ENCODE data around the gene PRR5. TPM values are rescaled to one million over a fixed set of nuclear protein-coding genes. Genes with fewer than 3 reads are reported as not detected.
"Not testable (repeated sequence)": the region's sequence is repeated elsewhere in the genome, so short reads cannot be mapped to it uniquely, and the experiment has no call there.

PRR5 gene
- total and polyA plus RNA-seq, 2 donors from 2014 or later = 24.0 to 46.0 TPM

- peaks cover 0 to 15% (median 0%) of the 10 kb centered on the region in 3 donors for H3K4me1 ChIP-seq (ENCODE audit: control insufficient read depth in 2 of 3, insufficient read depth in 2 of 3, low read depth in 1 of 3, low read length in 3 of 3)
- TF ChIP-seq CTCF (IDR thresholded peaks at IDR 0.05; ENCODE audit: borderline replicate concordance, extremely low read depth, insufficient read depth) = no peak
- H3K36me3 ChIP-seq (ENCODE audit: control insufficient read depth in 2 of 3, insufficient read depth in 3 of 3, low read length in 3 of 3) = no peaks in the 10 kb centered on the region
- peak overlapping the region; percentile 41 to 71 for H3K27ac ChIP-seq (ENCODE audit: low read depth in 2 of 2, low read length in 2 of 2)
- no peak overlapping the region for H3K4me3 ChIP-seq (ENCODE audit: low read length in 3 of 3)
- no peaks in the 10 kb centered on the region for H3K27me3 ChIP-seq (ENCODE audit: control insufficient read depth, insufficient read depth, low read length)
- intact Hi-C loops (cut with DNase I) = no loop called here
- DNase-seq = peak in 2 of 5 donors; percentile 34 to 88
- no peak overlapping the region for H3K9ac ChIP-seq (ENCODE audit: low read length in 3 of 3)
- no peaks in the 10 kb centered on the region for H3K9me3 ChIP-seq (ENCODE audit: control insufficient read depth in 2 of 3, insufficient read depth in 1 of 3, low read length in 3 of 3)
- FAIRE-seq = no peak
These were observed 36.3 kb downstream of the PRR5 start for GRCh38 chr22:44738347-44738715.

- Histone ChIP-seq H3K4me1 (ENCODE audit: control insufficient read depth in 2 of 3, insufficient read depth in 2 of 3, low read depth in 1 of 3, low read length in 3 of 3) (peaks cover 0 to 15% (median 0%) of the 10 kb centered on the region in 3 donors), H3K27me3 (ENCODE audit: control insufficient read depth, insufficient read depth, low read length) (no peaks in the 10 kb centered on the region), H3K9ac (ENCODE audit: low read length in 3 of 3) (no peak overlapping the region), H3K9me3 (ENCODE audit: control insufficient read depth in 2 of 3, insufficient read depth in 1 of 3, low read length in 3 of 3) (no peaks in the 10 kb centered on the region), H3K27ac (ENCODE audit: low read depth in 2 of 2, low read length in 2 of 2) (peak overlapping the region in 1 of 2 donors; percentile 58), H3K36me3 (ENCODE audit: control insufficient read depth in 2 of 3, insufficient read depth in 3 of 3, low read length in 3 of 3) (no peaks in the 10 kb centered on the region), H3K4me3 (ENCODE audit: low read length in 3 of 3) (no peak overlapping the region)
- TF ChIP-seq CTCF (IDR thresholded peaks at IDR 0.05; ENCODE audit: borderline replicate concordance, extremely low read depth, insufficient read depth) = no peak
- DNase-seq (no peak), FAIRE-seq (no peak)
- intact Hi-C loops (cut with DNase I) = no loop called here
These were observed 37.0 kb downstream of the PRR5 start for GRCh38 chr22:44739024-44739423.

DNA sequence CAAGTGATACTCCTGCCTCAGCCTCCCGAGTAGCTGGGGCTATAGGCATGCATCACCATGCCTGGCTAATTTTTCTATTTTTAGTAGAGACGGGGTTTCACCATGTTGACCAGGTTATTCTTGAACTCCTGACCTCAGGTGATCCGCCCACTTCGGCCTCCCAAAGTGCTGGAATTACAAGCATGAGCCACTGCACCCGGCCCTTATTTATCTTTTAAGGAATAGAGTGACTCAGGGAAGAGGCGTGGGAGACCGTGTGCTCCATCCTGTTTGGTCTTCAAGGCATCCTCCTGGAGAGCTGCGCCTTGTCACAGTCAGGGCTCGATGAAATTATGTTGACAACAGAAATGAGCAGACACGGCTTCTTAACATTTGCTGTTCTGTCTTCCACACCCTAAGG, 37.7 kb downstream of the PRR5 start:
- H3K27ac ChIP-seq (ENCODE audit: low read depth in 2 of 2, low read length in 2 of 2); H3K9ac ChIP-seq (ENCODE audit: low read length in 3 of 3); DNase-seq; FAIRE-seq; H3K36me3 ChIP-seq (ENCODE audit: control insufficient read depth in 2 of 3, insufficient read depth in 3 of 3, low read length in 3 of 3); H3K9me3 ChIP-seq (ENCODE audit: control insufficient read depth in 2 of 3, insufficient read depth in 1 of 3, low read length in 3 of 3); H3K27me3 ChIP-seq (ENCODE audit: control insufficient read depth, insufficient read depth, low read length); H3K4me3 ChIP-seq (ENCODE audit: low read length in 3 of 3); intact Hi-C loops (cut with DNase I): not testable (repeated sequence)
- H3K4me1 ChIP-seq (ENCODE audit: control insufficient read depth in 2 of 3, insufficient read depth in 2 of 3, low read depth in 1 of 3, low read length in 3 of 3) = peaks cover 0 to 18% (median 0%) of the 10 kb centered on the region in 3 donors

DNA sequence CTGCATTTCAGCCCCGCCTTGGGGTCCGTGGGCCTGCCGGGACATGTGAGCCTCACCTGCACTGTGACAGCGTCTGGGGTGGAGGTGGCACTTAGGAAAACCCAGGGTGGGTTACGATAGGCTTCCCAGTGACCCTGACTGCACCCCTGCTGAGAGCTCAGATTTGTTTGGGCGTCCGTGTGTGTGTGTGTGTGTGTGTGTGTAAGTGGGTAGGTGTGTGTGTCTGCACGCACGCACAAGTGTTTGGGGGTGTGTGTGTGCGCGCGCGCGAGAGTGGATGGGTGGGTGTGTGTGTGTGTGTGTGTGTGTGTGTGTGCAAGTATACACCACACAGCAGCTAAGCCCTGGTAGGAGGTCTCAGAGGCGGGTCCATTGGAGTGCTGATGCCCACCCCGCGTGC, 38.3 kb downstream of the PRR5 start:
- FAIRE-seq (no peak), DNase-seq (no peak)
- intact Hi-C loops (cut with DNase I) = no loop called here
- H3K36me3 ChIP-seq (ENCODE audit: control insufficient read depth in 2 of 3, insufficient read depth in 3 of 3, low read length in 3 of 3) = no peaks in the 10 kb centered on the region
- peaks cover 0 to 22% (median 3%) of the 10 kb centered on the region in 3 donors for H3K4me1 ChIP-seq (ENCODE audit: control insufficient read depth in 2 of 3, insufficient read depth in 2 of 3, low read depth in 1 of 3, low read length in 3 of 3)
- no peak overlapping the region for H3K4me3 ChIP-seq (ENCODE audit: low read length in 3 of 3)
- H3K9ac ChIP-seq (ENCODE audit: low read length in 3 of 3) = no peak overlapping the region
- no peaks in the 10 kb centered on the region for H3K27me3 ChIP-seq (ENCODE audit: control insufficient read depth, insufficient read depth, low read length)
- no peaks in the 10 kb centered on the region for H3K9me3 ChIP-seq (ENCODE audit: control insufficient read depth in 2 of 3, insufficient read depth in 1 of 3, low read length in 3 of 3)
- no peak overlapping the region for H3K27ac ChIP-seq (ENCODE audit: low read depth in 2 of 2, low read length in 2 of 2)
- TF ChIP-seq CTCF (IDR thresholded peaks at IDR 0.05; ENCODE audit: borderline replicate concordance, extremely low read depth, insufficient read depth) = no peak
